Measurements from ENCODE around the gene DNER.

GRCh38 chr2:229492034-229492433 is 222.3 kb downstream of the DNER start:
- TF ChIP-seq RFX5 (IDR thresholded peaks at IDR 0.05) (no peak), SMC3 (IDR thresholded peaks at IDR 0.05) (no peak), POLR2A (IDR thresholded peaks at IDR 0.05; ENCODE audit: low read length) (no peak), CTCF (IDR thresholded peaks at IDR 0.05) (no peak)
